Skeletal muscle tissue (tissue), 4 donors: ENCODE results near the gene FBXW8. TPM values are rescaled to one million over a fixed set of nuclear protein-coding genes. Genes with fewer than 3 reads are reported as not detected.

Source experiments
- H3K27ac ChIP-seq: one replicate; pipeline ENCODE4 v1.7.0; 2013; ENCODE audit warnings: mild to moderate bottlenecking, low read depth, low read length, inconsistent platforms
- H3K27me3 ChIP-seq, 3 donors: one replicate each; pipeline ENCODE4 v1.7.0; 2013; ENCODE audit warnings: low read length in 3 of 3; ENCODE audit not compliant: control insufficient read depth in 3 of 3, insufficient read depth in 3 of 3
- H3K36me3 ChIP-seq, 3 donors: one replicate each; pipeline ENCODE4 v1.7.0; 2013; ENCODE audit warnings: low read length in 3 of 3; ENCODE audit not compliant: control insufficient read depth in 3 of 3, insufficient read depth in 3 of 3
- H3K4me1 ChIP-seq, 3 donors: one replicate each; pipeline ENCODE4 v1.7.0; 2013; ENCODE audit warnings: low read length in 3 of 3, mild to moderate bottlenecking in 3 of 3; ENCODE audit not compliant: control insufficient read depth in 3 of 3, insufficient read depth in 3 of 3
- H3K4me3 ChIP-seq, 3 donors: one replicate each; pipeline ENCODE4 v1.7.0; 2013; ENCODE audit warnings: low read length in 3 of 3
- H3K9ac ChIP-seq, 3 donors: one replicate each; pipeline ENCODE4 v1.7.0; 2013; ENCODE audit warnings: low read length in 3 of 3, mild to moderate bottlenecking in 3 of 3, moderate library complexity in 2 of 3, low read depth in 1 of 3
- H3K9me3 ChIP-seq, 3 donors: one replicate each; pipeline ENCODE4 v1.7.0; 2013; ENCODE audit warnings: low read length in 3 of 3; ENCODE audit not compliant: control insufficient read depth in 3 of 3
- total RNA-seq: library from RNA; depleted of rRNA; stranded (reverse); fragments of >200 nt; gene quantifications from one replicate; pipeline ENCODE4 v1.2.3, GENCODE V29; 2014
- donor health status: Osteomylitis.

FBXW8 gene
- total RNA-seq, 1 donor from 2014 or later: 8.9 TPM

DNA sequence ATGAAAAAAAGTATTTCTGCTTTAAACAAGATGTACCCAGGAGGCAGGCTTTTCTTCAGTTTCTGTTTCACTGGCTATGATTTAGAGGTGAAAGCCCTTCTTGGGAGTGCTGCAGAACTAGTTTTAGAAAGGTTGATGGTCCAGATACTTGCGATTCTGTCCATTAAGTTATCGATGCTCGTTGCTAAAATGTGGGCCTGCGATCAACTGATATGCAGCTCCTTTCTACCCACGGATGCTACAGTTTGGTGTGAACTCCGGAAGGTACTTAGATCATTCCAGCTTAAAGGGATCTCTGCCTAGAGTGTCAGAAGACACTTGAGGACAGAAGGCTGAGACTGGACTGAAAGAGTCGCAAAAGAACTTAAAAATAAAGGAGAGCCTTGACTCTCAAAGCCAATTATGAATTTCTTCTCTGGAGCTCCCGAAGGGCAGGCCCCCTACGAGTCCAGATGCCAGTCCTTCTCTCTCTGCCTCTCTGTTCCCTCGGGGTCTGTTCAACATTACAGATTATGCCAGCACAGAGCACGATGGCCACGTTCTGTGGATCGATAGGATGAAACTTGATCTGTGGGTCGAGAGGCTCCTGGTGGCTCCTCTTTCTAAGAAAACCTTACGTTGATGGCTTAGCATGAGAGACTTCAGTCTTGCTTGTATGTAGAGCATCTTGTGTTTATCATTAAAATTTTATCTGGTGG, 40.0 kb downstream of the FBXW8 start:
- Histone ChIP-seq H3K27me3 (no peaks in the 10 kb centered on the region), H3K4me3 (no peak overlapping the region), H3K9ac (no peak overlapping the region), H3K4me1 (peaks cover 0 to 11% (median 5%) of the 10 kb centered on the region in 3 donors), H3K27ac (no peak overlapping the region), H3K36me3 (peaks cover 10 to 18% (median 17%) of the 10 kb centered on the region in 3 donors), H3K9me3 (no peaks in the 10 kb centered on the region)

DNA sequence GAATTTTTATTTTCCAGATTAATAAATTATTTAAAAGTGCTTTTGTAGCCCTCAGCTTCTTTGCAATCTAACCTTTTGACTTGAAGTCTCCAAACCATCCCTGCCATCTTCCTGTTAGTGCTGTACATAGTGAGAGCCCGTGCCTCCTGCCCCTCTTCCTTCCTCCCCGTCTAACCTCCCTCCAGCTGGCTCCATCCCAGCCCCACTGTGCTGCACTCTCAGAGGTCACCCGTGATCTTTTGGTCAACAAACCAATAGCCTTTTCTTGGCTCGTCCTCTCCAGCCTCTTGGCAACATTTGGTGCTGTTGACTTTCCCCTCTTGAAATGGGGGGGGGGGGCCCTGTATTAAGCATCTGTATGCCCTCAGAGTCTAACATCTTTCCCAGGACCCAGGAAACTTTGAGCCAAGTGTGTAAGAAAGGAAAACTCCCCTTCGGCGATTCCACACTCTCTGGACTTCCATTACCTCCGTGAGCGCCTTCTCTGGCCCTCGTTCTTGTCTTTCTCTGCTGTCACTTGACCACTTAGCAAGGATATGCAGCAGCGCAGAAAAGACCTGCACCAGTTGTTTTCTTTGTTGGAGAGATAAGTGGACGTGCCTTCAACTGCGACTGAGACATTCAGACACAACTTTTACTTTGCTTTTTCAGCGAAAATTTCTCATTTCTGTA, 44.1 kb downstream of the FBXW8 start:
- Histone ChIP-seq H3K27ac (no peak overlapping the region), H3K9ac (no peak overlapping the region), H3K27me3 (no peaks in the 10 kb centered on the region), H3K4me3 (no peak overlapping the region), H3K36me3 (peaks cover 0 to under 1% (median 0%) of the 10 kb centered on the region in 3 donors), H3K9me3 (no peaks in the 10 kb centered on the region), H3K4me1 (peaks cover 3 to 30% (median 10%) of the 10 kb centered on the region in 3 donors)

DNA sequence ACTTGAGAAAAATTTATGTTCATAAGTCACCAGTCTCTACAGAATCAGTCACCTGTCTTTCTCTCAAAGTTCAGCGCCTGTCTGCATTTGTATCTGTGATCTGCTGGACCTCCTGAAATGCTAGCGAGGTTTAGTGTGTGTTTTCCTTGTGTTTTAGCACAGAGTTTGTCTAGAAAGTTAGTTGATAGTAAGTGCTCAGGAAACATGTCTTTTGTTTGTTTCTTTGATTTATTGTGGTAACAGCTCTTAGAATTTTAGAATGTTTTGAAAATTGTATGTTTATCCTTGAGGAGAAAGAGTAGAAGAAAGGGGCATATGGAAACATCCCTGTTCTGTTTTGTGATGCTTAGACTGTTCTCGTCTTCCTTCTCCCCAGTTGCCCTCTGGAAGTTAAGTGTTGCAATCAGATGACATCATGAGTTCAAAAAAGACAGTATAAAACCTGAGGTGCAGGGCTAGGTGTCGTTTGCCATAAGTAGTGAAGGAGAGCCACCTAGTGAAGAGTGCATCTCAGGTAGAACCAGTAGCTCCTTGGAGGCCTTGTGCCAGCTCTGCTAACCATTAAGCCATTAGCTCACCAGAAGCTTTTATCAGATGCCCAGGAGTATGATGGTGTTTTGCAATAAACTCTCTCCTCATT, 44.8 kb downstream of the FBXW8 start:
- Histone ChIP-seq H3K4me1 (peaks cover 3 to 30% (median 10%) of the 10 kb centered on the region in 3 donors), H3K9me3 (no peaks in the 10 kb centered on the region), H3K36me3 (no peaks in the 10 kb centered on the region), H3K27me3 (no peaks in the 10 kb centered on the region), H3K9ac (no peak overlapping the region), H3K27ac (no peak overlapping the region), H3K4me3 (no peak overlapping the region)

DNA sequence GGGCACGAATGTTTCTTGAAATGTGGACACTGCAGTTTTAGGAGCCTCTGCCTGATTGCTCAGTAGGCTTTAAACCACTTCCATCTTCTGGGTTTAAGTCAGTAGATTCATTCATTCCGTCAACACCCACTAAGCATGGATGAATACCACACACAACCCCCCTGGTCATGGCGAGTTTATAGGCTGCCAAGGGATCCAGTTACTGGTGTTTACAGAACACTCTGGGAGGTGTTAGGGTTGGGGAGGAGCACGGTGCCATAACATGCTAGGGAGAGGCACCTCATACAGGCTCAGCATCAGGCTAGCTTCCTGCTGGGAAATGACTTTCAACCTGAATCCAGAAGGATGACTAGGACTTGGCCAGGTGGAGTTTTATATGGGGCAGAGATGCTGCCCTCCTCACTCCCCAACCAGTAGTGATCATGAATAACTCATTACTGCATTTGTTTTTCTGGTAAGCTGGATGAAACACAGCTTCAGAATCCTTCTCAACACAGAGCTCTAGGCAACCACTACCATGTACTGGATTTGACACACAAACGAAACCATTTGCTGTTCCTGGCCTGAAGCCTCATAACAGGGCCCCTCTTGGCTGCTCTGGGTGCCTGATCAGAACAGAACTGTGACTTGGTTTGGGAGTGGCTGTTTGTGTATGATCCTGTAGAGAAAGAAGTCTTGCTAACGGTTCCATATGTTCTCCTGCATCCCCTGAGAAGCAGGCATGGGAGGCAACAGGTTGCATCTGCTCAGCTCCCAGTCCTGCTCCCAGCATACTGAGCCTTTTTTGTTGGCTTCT, 47.9 kb downstream of the FBXW8 start:
- Histone ChIP-seq H3K27ac (no peak overlapping the region), H3K9ac (no peak overlapping the region), H3K4me3 (no peak overlapping the region), H3K4me1 (peaks cover 3 to 41% (median 10%) of the 10 kb centered on the region in 3 donors), H3K27me3 (no peaks in the 10 kb centered on the region), H3K36me3 (no peaks in the 10 kb centered on the region), H3K9me3 (no peaks in the 10 kb centered on the region)

DNA sequence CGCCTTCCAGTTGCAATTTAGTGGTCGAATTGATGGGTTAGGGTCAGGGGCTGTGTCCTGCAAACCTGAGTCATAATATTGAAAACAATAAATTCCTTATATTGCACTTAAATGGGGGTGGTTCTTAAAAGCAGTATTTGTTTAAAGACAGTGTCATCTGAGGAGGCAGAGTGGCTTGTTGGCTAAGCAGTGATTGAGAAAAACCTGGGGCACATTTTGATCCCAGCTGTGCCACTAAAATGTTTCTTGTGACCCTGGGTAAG, 48.4 kb downstream of the FBXW8 start:
- Histone ChIP-seq H3K9me3 (no peaks in the 10 kb centered on the region), H3K9ac (no peak overlapping the region), H3K36me3 (no peaks in the 10 kb centered on the region), H3K27me3 (no peaks in the 10 kb centered on the region), H3K4me1 (peaks cover 3 to 41% (median 10%) of the 10 kb centered on the region in 3 donors), H3K27ac (no peak overlapping the region), H3K4me3 (no peak overlapping the region)

DNA sequence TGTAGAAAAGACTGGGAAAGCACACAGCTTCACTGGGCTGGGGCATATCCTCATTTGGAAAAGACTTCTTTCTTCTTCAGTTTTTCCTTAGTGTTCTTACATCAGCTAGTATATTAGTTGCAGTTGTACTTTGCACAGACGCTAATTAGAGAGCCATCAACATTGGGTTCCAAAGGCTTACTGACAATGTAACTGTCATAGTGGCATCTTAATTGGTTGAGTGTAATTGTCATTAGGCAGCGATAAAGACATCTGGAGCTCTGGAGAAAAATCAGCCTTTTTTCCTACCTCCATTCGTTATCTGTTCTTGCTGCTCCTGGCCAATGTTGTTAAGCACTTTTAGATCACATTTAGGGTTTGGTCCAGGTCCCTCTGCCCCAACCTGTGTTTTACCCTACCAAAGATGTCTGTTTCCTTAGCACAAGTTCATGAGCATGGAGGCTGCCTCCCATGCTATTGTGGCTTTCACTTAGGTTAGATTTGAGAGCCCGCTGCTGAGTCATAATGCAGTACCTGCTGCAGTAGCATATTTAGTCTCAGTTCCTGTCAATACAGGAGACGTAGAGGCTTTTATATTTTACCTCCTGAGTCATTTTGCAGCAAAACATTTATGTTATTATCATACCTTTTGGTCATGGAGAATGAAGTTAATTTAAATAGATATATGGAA, 49.2 kb downstream of the FBXW8 start:
- peaks cover 0 to 2% (median 0%) of the 10 kb centered on the region in 3 donors for H3K36me3 ChIP-seq
- H3K4me3 ChIP-seq: no peak overlapping the region
- H3K4me1 ChIP-seq: peaks cover 3 to 37% (median 9%) of the 10 kb centered on the region in 3 donors
- H3K27me3 ChIP-seq: no peaks in the 10 kb centered on the region
- H3K9ac ChIP-seq: no peak overlapping the region
- H3K27ac ChIP-seq: no peak overlapping the region
- no peaks in the 10 kb centered on the region for H3K9me3 ChIP-seq

DNA sequence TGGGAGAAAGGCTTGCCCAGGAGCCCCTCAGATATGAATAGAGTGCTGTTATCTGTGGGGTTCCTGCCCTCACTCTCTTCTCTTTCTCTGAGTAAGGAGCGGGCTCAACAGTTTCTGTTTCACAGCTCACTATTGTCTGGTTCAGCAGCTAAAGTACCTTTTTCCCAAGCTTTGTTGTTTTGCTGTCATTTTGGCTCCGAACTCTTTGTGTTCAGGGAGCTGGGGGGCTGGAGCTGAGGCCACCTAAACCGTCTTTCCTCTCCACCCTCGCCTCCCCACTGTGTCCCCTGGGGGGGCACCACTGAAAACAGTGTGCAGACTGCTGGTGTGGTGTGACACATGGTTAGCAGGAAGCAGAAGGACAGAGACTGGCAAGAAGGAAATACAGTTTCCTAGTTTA, 51.4 kb downstream of the FBXW8 start:
- Histone ChIP-seq H3K27ac (peak overlapping the region; percentile 49), H3K4me1 (peaks cover 0 to 23% (median 5%) of the 10 kb centered on the region in 3 donors), H3K9ac (no peak overlapping the region), H3K9me3 (no peaks in the 10 kb centered on the region), H3K4me3 (no peak overlapping the region), H3K27me3 (no peaks in the 10 kb centered on the region), H3K36me3 (peaks cover 0 to 4% (median 4%) of the 10 kb centered on the region in 3 donors)

DNA sequence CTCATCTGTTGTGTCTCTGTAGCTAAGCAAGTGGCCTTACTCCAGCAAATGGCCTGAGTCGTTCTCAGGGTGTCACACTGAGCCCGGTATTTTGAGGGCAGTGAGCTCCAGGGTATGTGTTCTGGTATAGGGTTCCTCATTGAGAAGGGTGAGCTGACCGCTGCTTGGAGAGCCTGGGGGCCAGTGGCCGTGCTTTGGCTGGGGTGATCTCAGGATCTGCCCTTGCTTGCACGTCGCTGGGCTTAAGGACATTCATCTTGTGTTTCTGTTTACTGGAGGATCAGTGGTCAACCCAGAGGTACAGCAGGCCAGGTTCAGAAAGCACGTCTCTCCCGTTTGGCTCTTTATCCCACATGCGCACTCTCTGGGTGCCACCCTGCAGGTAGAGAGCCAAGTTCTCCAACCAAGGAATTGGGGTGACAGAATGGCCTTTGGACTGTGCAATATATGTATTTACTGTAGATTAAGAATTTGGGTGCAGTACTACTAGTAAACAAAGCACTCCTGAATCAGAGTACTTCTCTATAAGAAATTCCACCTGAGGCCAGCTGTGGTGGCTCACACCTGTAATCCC, 52.1 kb downstream of the FBXW8 start:
- Histone ChIP-seq H3K9ac (no peak overlapping the region), H3K36me3 (peaks cover 0 to 4% (median 4%) of the 10 kb centered on the region in 3 donors), H3K27ac (peak overlapping the region; percentile 49), H3K27me3 (no peaks in the 10 kb centered on the region), H3K4me3 (no peak overlapping the region), H3K9me3 (no peaks in the 10 kb centered on the region), H3K4me1 (peaks cover 0 to 23% (median 5%) of the 10 kb centered on the region in 3 donors)
